SU-DHL-6 (cell line): ENCODE results near the gene ZFP1.

Experiments
- H2AFZ ChIP-seq: fragments of 200-600 bp; sonication (generic); 2 replicates; pipeline ENCODE4 v1.6.1; 2014; ENCODE audit warnings: low read depth, mild to moderate bottlenecking, moderate library complexity, mixed read lengths, antibody characterized with exemption, low read length; ENCODE audit not compliant: severe bottlenecking
- H3F3A ChIP-seq: fragments of 200-600 bp; shearing (Covaris generic); 2 replicates; pipeline ENCODE4 v1.6.0; 2016; ENCODE audit warnings: antibody characterized with exemption, mild to moderate bottlenecking; ENCODE audit not compliant: insufficient read depth
- H3K27ac ChIP-seq: fragments of 200-600 bp; sonication (generic); 2 replicates; pipeline ENCODE4 v1.5.1; 2016; ENCODE audit warnings: low read depth, mild to moderate bottlenecking, low read length, moderate library complexity, mixed read lengths
- H3K27me3 ChIP-seq: fragments of 200-600 bp; sonication (generic), shearing (Covaris generic); 2 replicates; pipeline ENCODE4 v1.6.0; 2014; ENCODE audit warnings: mild to moderate bottlenecking, low read length
- H3K36me3 ChIP-seq: fragments of 200-600 bp; sonication (generic); 2 replicates; pipeline ENCODE4 v1.6.1; 2014; ENCODE audit warnings: mild to moderate bottlenecking, low read length, mixed read lengths
- H3K4me2 ChIP-seq: fragments of 300-600, 200-600 bp; shearing (Covaris generic), sonication (generic); 2 replicates; pipeline ENCODE4 v1.6.0; 2014; ENCODE audit warnings: low read length, low read depth, mild to moderate bottlenecking; ENCODE audit not compliant: poor library complexity, severe bottlenecking
- H3K4me3 ChIP-seq: fragments of 200-600 bp; sonication (generic); 2 replicates; pipeline ENCODE4 v1.5.1; 2014; ENCODE audit warnings: antibody characterized with exemption, low read length, mild to moderate bottlenecking, mixed read lengths; ENCODE audit not compliant: insufficient read depth, poor library complexity, severe bottlenecking
- H3K79me2 ChIP-seq: fragments of 200-600 bp; sonication (generic); 2 replicates; pipeline ENCODE4 v1.6.1; 2014; ENCODE audit warnings: mild to moderate bottlenecking, low read length, moderate library complexity; ENCODE audit not compliant: insufficient read depth
- H3K9ac ChIP-seq: fragments of 200-600 bp; sonication (generic); 2 replicates; pipeline ENCODE4 v1.7.0; 2014; ENCODE audit warnings: mild to moderate bottlenecking, low read length
- H3K9me2 ChIP-seq: fragments of 200-600 bp; sonication (generic); replicated peaks from 2 replicates; pipeline ENCODE4 v1.6.1; 2014; ENCODE audit warnings: low read length; ENCODE audit not compliant: insufficient read depth
- H3K9me3 ChIP-seq: fragments of 200-600 bp; sonication (generic); 2 replicates; pipeline ENCODE4 v1.6.1; 2014; ENCODE audit warnings: low read length, mixed read lengths; ENCODE audit not compliant: insufficient read depth
- H4K20me1 ChIP-seq: fragments of 200-600 bp; sonication (generic); 2 replicates; pipeline ENCODE4 v1.6.1; 2014; ENCODE audit warnings: low read depth, mild to moderate bottlenecking, antibody characterized with exemption, low read length, moderate library complexity, mixed read lengths
- EZH2phosphoT487 ChIP-seq: fragments of 200-600 bp; sonication (generic), shearing (Covaris generic); conservative IDR thresholded peaks from 2 replicates; pipeline ENCODE4 v1.6.1; 2018; ENCODE audit warnings: mild to moderate bottlenecking, antibody characterized with exemption, low read length, moderate library complexity, mixed read lengths
- TF ChIP-seq, protein P1 (sequence below): fragments of 200-600 bp; sonication (generic); IDR thresholded peaks from one replicate; pipeline ENCODE4 v1.5.1; 2017; ENCODE audit warnings: antibody characterized with exemption, mild to moderate bottlenecking, low read length, moderate library complexity; ENCODE audit not compliant: insufficient read depth, poor library complexity, severe bottlenecking

The ZFP1 gene

DNA sequence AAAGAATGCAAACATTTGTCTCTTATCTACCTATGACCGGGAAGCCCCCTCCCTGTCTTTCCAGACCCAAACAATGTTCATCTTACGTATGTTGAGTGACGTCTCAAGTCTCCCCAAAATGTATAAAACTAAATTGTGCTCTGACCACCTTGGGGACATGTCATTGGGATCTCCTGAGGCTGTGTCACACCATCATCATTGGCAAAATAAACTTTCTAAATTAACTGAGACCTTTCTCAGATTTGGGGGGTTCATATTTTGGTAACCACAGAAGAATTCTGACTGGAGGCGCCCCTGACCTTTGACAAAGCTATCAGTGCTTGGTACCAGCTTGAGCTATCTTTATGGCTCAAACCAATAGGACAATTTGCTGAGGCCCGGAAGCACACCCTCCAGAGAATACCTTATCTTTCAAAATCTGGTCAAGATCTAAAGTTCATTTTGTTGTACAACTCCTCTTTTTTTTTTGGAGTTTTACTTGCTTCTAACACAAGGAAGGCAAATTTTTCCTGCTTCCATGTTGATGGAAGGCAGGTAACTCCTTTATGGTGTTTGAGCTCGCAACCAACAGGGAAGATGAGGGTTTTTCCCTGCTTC, 29.3 kb upstream of the ZFP1 start:
- H3K4me3 ChIP-seq, result no peak overlapping the region
- H3K9me2 ChIP-seq, result no peaks in the 10 kb centered on the region
- H3K36me3 ChIP-seq, result no peaks in the 10 kb centered on the region
- no peaks in the 10 kb centered on the region for H3K27me3 ChIP-seq
- H3K9ac ChIP-seq, result no peak overlapping the region
- H3K27ac ChIP-seq, result no peak overlapping the region
- H4K20me1 ChIP-seq, result no peaks in the 10 kb centered on the region
- H3F3A ChIP-seq, result no peaks in the 10 kb centered on the region
- no peak overlapping the region for H2AFZ ChIP-seq
- peaks cover 10% of the 10 kb centered on the region; the same call in 1 of the 2 replicates for H3K9me3 ChIP-seq
- TF ChIP-seq, protein P1, sequence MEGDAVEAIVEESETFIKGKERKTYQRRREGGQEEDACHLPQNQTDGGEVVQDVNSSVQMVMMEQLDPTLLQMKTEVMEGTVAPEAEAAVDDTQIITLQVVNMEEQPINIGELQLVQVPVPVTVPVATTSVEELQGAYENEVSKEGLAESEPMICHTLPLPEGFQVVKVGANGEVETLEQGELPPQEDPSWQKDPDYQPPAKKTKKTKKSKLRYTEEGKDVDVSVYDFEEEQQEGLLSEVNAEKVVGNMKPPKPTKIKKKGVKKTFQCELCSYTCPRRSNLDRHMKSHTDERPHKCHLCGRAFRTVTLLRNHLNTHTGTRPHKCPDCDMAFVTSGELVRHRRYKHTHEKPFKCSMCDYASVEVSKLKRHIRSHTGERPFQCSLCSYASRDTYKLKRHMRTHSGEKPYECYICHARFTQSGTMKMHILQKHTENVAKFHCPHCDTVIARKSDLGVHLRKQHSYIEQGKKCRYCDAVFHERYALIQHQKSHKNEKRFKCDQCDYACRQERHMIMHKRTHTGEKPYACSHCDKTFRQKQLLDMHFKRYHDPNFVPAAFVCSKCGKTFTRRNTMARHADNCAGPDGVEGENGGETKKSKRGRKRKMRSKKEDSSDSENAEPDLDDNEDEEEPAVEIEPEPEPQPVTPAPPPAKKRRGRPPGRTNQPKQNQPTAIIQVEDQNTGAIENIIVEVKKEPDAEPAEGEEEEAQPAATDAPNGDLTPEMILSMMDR, result no peak
- no peak for TF ChIP-seq EZH2phosphoT487
- H3K4me2 ChIP-seq, result no peak overlapping the region
- H3K79me2 ChIP-seq, result no peaks in the 10 kb centered on the region

DNA sequence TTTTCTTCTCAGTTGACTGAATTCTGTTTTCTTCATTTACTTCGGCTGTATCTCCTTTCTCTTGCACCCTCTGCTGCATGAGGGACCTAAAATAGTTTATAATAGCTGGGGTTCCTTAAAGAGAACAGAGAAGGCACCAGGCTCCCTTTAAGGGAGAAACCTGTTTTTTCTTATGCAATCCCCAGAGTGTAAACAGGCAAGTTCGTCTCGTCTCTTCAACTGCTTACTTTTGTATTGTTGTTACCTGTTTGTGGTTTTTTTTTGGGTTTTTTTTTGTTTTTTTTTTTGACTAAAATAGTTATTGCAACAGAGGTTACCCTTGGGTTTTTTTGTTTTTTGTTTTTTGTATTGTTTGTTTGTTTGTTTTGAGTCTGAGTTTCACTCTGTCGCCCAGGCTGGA, 28.1 kb upstream of the ZFP1 start:
- H2AFZ ChIP-seq, result no peak overlapping the region
- no peaks in the 10 kb centered on the region for H4K20me1 ChIP-seq
- TF ChIP-seq EZH2phosphoT487, result no peak
- TF ChIP-seq, protein P1, result no peak
- H3K27me3 ChIP-seq, result no peaks in the 10 kb centered on the region
- H3K4me3 ChIP-seq, result no peak overlapping the region
- no peaks in the 10 kb centered on the region for H3K36me3 ChIP-seq
- no peaks in the 10 kb centered on the region for H3K9me2 ChIP-seq
- H3K4me2 ChIP-seq, result no peak overlapping the region
- no peak overlapping the region for H3K27ac ChIP-seq
- no peaks in the 10 kb centered on the region for H3K79me2 ChIP-seq
- no peaks in the 10 kb centered on the region for H3F3A ChIP-seq
- H3K9me3 ChIP-seq, result peaks cover 10% of the 10 kb centered on the region; the same call in 1 of the 2 replicates
- H3K9ac ChIP-seq, result no peak overlapping the region

DNA sequence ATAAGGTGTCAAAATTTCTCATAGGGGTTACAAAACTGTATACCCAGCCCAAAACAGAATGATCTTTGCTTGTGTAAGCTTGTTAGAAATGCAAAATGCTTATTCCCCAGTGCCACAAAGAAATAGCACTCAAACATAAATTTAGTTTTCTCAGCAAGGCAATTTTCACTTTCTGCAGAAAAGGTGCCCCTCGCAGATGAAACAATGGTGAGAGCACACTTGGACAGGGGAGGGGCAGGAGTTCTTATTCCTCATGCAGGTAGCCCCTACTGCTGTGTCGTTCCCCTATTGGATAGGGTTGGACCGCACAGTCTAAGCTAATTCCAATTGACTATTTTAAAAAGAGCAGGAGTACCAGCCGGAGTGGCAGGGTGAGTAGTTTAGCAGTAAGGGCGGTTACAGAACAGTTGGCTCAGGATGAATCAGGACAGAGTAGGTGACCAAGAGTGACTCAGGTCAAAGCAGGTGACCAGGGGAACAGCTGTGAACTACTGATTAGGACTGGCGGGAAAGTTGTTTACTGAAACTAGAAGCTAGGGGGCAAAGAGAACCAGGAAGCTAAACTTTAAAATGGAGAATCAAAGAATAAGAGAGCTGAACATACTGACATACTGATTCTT, 26.3 kb upstream of the ZFP1 start:
- no peaks in the 10 kb centered on the region for H3K27me3 ChIP-seq
- no peak overlapping the region for H3K27ac ChIP-seq
- no peak overlapping the region for H3K4me2 ChIP-seq
- no peak overlapping the region for H3K9ac ChIP-seq
- peaks cover 11% of the 10 kb centered on the region; the same call in 1 of the 2 replicates for H3K9me3 ChIP-seq
- H2AFZ ChIP-seq, result no peak overlapping the region
- H3F3A ChIP-seq, result no peaks in the 10 kb centered on the region
- TF ChIP-seq EZH2phosphoT487, result no peak
- TF ChIP-seq, protein P1, result no peak
- no peaks in the 10 kb centered on the region for H3K79me2 ChIP-seq
- no peaks in the 10 kb centered on the region for H3K9me2 ChIP-seq
- no peaks in the 10 kb centered on the region for H4K20me1 ChIP-seq
- H3K36me3 ChIP-seq, result no peaks in the 10 kb centered on the region
- H3K4me3 ChIP-seq, result no peak overlapping the region
